Astrocyte (in vitro differentiated cells and primary cell): Measurements from ENCODE around the gene C1orf116. TPM values are rescaled to one million over a fixed set of nuclear protein-coding genes. Genes with fewer than 3 reads are reported as not detected.
A peak's percentile ranks its signal among the peaks of the same experiment; 100 is the strongest.

Source experiments
- DNase-seq: peaks from one replicate; pipeline ENCODE4 v3.0.0-alpha.2; 2010; ENCODE audit warnings: low read depth
- FAIRE-seq: peaks from 2 replicates; lab custom pipeline; 2011; peaks lifted over from hg19 to GRCh38; lab: Jason Lieb, UNC
- H2AFZ ChIP-seq: 2 replicates; pipeline ENCODE4 v1.6.0; 2012; ENCODE audit warnings: low read depth, low read length, inconsistent platforms
- H3K27ac ChIP-seq: 2 replicates; pipeline ENCODE4 v1.5.1; 2011; ENCODE audit warnings: low read depth, low read length, inconsistent platforms
- H3K27me3 ChIP-seq: 2 replicates; pipeline ENCODE4 v1.6.0; 2011; ENCODE audit warnings: low read length, inconsistent platforms; ENCODE audit not compliant: insufficient read depth
- H3K36me3 ChIP-seq: 2 replicates; pipeline ENCODE4 v1.5.1; 2011; ENCODE audit warnings: low read length, inconsistent platforms; ENCODE audit not compliant: insufficient read depth
- H3K4me1 ChIP-seq: 2 replicates; pipeline ENCODE4 v1.5.1; 2011; ENCODE audit warnings: low read length, inconsistent platforms; ENCODE audit not compliant: insufficient read depth
- H3K4me2 ChIP-seq: 2 replicates; pipeline ENCODE4 v1.6.0; 2012; ENCODE audit warnings: low read length, inconsistent platforms
- H3K4me3 ChIP-seq: 2 replicates; pipeline ENCODE4 v1.5.1; 2011; ENCODE audit warnings: low read depth, mild to moderate bottlenecking, low read length, inconsistent platforms; ENCODE audit not compliant: insufficient read depth
- H3K79me2 ChIP-seq: 2 replicates; pipeline ENCODE4 v1.6.0; 2012; ENCODE audit warnings: mild to moderate bottlenecking, low read length, inconsistent platforms; ENCODE audit not compliant: insufficient read depth
- H3K9ac ChIP-seq: 2 replicates; pipeline ENCODE4 v1.6.0; 2012; ENCODE audit warnings: mild to moderate bottlenecking, low read length, inconsistent platforms
- H3K9me3 ChIP-seq: 2 replicates; pipeline ENCODE4 v1.5.1; 2012; ENCODE audit warnings: low read depth, mild to moderate bottlenecking, low read length, inconsistent platforms; ENCODE audit not compliant: insufficient read depth
- H4K20me1 ChIP-seq: 2 replicates; pipeline ENCODE4 v1.6.0; 2012; ENCODE audit warnings: low read length, inconsistent platforms; ENCODE audit not compliant: insufficient read depth
- H3K27ac Mint-ChIP-seq: one replicate; pipeline ENCODE4 v1.8.0; 2021; ENCODE audit warnings: mild to moderate bottlenecking, mixed read lengths; ENCODE audit not compliant: unreplicated experiment
- H3K27me3 Mint-ChIP-seq: one replicate; pipeline ENCODE4 v1.8.0; 2021; ENCODE audit warnings: low read depth, mixed read lengths; ENCODE audit not compliant: unreplicated experiment
- H3K36me3 Mint-ChIP-seq: one replicate; pipeline ENCODE4 v1.8.0; 2021; ENCODE audit warnings: low read depth, mixed read lengths; ENCODE audit not compliant: unreplicated experiment
- H3K4me1 Mint-ChIP-seq: one replicate; pipeline ENCODE4 v1.8.0; 2021; ENCODE audit warnings: low read depth, mixed read lengths; ENCODE audit not compliant: unreplicated experiment
- H3K4me3 Mint-ChIP-seq: one replicate; pipeline ENCODE4 v1.8.0; 2021; ENCODE audit warnings: mild to moderate bottlenecking, moderate library complexity, mixed read lengths; ENCODE audit not compliant: unreplicated experiment
- H3K9me3 Mint-ChIP-seq: one replicate; pipeline ENCODE4 v1.8.0; 2021; ENCODE audit warnings: mild to moderate bottlenecking, mixed read lengths; ENCODE audit not compliant: unreplicated experiment
- CTCF ChIP-seq: IDR thresholded peaks from 2 replicates; pipeline ENCODE4 v1.5.1; 2011; ENCODE audit warnings: low read depth, mild to moderate bottlenecking, inconsistent platforms, low read length, moderate library complexity; ENCODE audit not compliant: insufficient read depth
- EZH2 ChIP-seq: IDR thresholded peaks from 2 replicates; pipeline ENCODE4 v1.6.1; 2012; ENCODE audit warnings: mild to moderate bottlenecking, low read length, inconsistent platforms; ENCODE audit not compliant: insufficient read depth
- total RNA-seq: library from RNA; stranded (reverse); gene quantifications from 2 replicates; pipeline ENCODE4 v1.2.1, GENCODE V29; 2021

The C1orf116 gene
- total RNA-seq, 1 donor from 2014 or later, result 0.86 TPM

- Mint-ChIP-seq H3K9me3 (no peaks in the 10 kb centered on the region), H3K4me3 (peak within 1 kb of the TSS; percentile 100), H3K27ac (peak within 1 kb of the TSS; percentile 92), H3K36me3 (peaks cover 3% of the 10 kb centered on the region), H3K27me3 (no peaks in the 10 kb centered on the region), H3K4me1 (peaks cover 17% of the 10 kb centered on the region)
- H3K4me3 ChIP-seq, result peak within 1 kb of the TSS; percentile 71
- H4K20me1 ChIP-seq, result peaks cover 17% of the 10 kb centered on the region
- H3K9me3 ChIP-seq, result no peaks in the 10 kb centered on the region
- peak within 1 kb of the TSS; percentile 50 for H3K27ac ChIP-seq
- peak within 1 kb of the TSS; percentile 93 for H3K4me2 ChIP-seq
- peaks cover 11% of the 10 kb centered on the region for H3K36me3 ChIP-seq
- peaks cover 22% of the 10 kb centered on the region for H3K4me1 ChIP-seq
- peaks cover 27% of the 10 kb centered on the region for H3K79me2 ChIP-seq
- H3K27me3 ChIP-seq, result no peaks in the 10 kb centered on the region
- DNase-seq (peak; percentile 87), FAIRE-seq (no peak)
- peak within 1 kb of the TSS; percentile 97 for H2AFZ ChIP-seq
- peak within 1 kb of the TSS; percentile 84 for H3K9ac ChIP-seq
- no peak for TF ChIP-seq EZH2
- TF ChIP-seq CTCF, result no peak
These were observed 20.6 kb upstream of the C1orf116 start, which contains the start of gene PFKFB2 for GRCh38 chr1:207052911-207053769. Gene PFKFB2, plus strand, starts transcription at chr1:207053275. Its CDS starts 1,443 bp downstream, at chr1:207054718.

GRCh38 chr1:207051191-207051943 lies 18.8 kb upstream of the C1orf116 start, which contains the start of gene YOD1:
Gene YOD1, minus strand, starts transcription at chr1:207051208. Its CDS starts 178 bp downstream, at chr1:207051030.
- peaks cover 22% of the 10 kb centered on the region for H3K4me1 Mint-ChIP-seq

More at GRCh38 chr1:207051191-207051943, 18.8 kb upstream of the C1orf116 start, which contains the start of gene YOD1:
- peak within 1 kb of the TSS; percentile 96 for H3K27ac Mint-ChIP-seq
- Histone ChIP-seq H3K27ac (peak within 1 kb of the TSS; percentile 97), H3K4me2 (peak within 1 kb of the TSS; percentile 93), H3K79me2 (peaks cover 44% of the 10 kb centered on the region), H3K9me3 (no peaks in the 10 kb centered on the region), H3K4me3 (peak within 1 kb of the TSS; percentile 93), H2AFZ (peak within 1 kb of the TSS; percentile 86), H3K27me3 (no peaks in the 10 kb centered on the region), H3K36me3 (peaks cover 16% of the 10 kb centered on the region), H4K20me1 (peaks cover 26% of the 10 kb centered on the region), H3K4me1 (peaks cover 22% of the 10 kb centered on the region), H3K9ac (peak within 1 kb of the TSS; percentile 98)
- H3K9me3 Mint-ChIP-seq, result no peaks in the 10 kb centered on the region
- peak; percentile 67 for DNase-seq
- FAIRE-seq, result no peak
- TF ChIP-seq EZH2, result no peak
- no peak for TF ChIP-seq CTCF
- peak within 1 kb of the TSS; percentile 100 for H3K4me3 Mint-ChIP-seq
- peaks cover 3% of the 10 kb centered on the region for H3K36me3 Mint-ChIP-seq
- no peaks in the 10 kb centered on the region for H3K27me3 Mint-ChIP-seq
